SU-DHL-6 (cell line): ENCODE measurements around the gene YTHDF1.

Experiments used
- H2AFZ ChIP-seq: fragments of 200-600 bp; sonication (generic); 2 replicates; pipeline ENCODE4 v1.6.1; 2014; ENCODE audit warnings: low read depth, mild to moderate bottlenecking, moderate library complexity, mixed read lengths, antibody characterized with exemption, low read length; ENCODE audit not compliant: severe bottlenecking
- H3F3A ChIP-seq: fragments of 200-600 bp; shearing (Covaris generic); 2 replicates; pipeline ENCODE4 v1.6.0; 2016; ENCODE audit warnings: antibody characterized with exemption, mild to moderate bottlenecking; ENCODE audit not compliant: insufficient read depth
- H3K27ac ChIP-seq: fragments of 200-600 bp; sonication (generic); 2 replicates; pipeline ENCODE4 v1.5.1; 2016; ENCODE audit warnings: low read depth, mild to moderate bottlenecking, low read length, moderate library complexity, mixed read lengths
- H3K27me3 ChIP-seq: fragments of 200-600 bp; sonication (generic), shearing (Covaris generic); 2 replicates; pipeline ENCODE4 v1.6.0; 2014; ENCODE audit warnings: mild to moderate bottlenecking, low read length
- H3K36me3 ChIP-seq: fragments of 200-600 bp; sonication (generic); 2 replicates; pipeline ENCODE4 v1.6.1; 2014; ENCODE audit warnings: mild to moderate bottlenecking, low read length, mixed read lengths
- H3K4me2 ChIP-seq: fragments of 300-600, 200-600 bp; shearing (Covaris generic), sonication (generic); 2 replicates; pipeline ENCODE4 v1.6.0; 2014; ENCODE audit warnings: low read length, low read depth, mild to moderate bottlenecking; ENCODE audit not compliant: poor library complexity, severe bottlenecking
- H3K4me3 ChIP-seq: fragments of 200-600 bp; sonication (generic); 2 replicates; pipeline ENCODE4 v1.5.1; 2014; ENCODE audit warnings: antibody characterized with exemption, low read length, mild to moderate bottlenecking, mixed read lengths; ENCODE audit not compliant: insufficient read depth, poor library complexity, severe bottlenecking
- H3K79me2 ChIP-seq: fragments of 200-600 bp; sonication (generic); 2 replicates; pipeline ENCODE4 v1.6.1; 2014; ENCODE audit warnings: mild to moderate bottlenecking, low read length, moderate library complexity; ENCODE audit not compliant: insufficient read depth
- H3K9ac ChIP-seq: fragments of 200-600 bp; sonication (generic); 2 replicates; pipeline ENCODE4 v1.7.0; 2014; ENCODE audit warnings: mild to moderate bottlenecking, low read length
- H3K9me2 ChIP-seq: fragments of 200-600 bp; sonication (generic); replicated peaks from 2 replicates; pipeline ENCODE4 v1.6.1; 2014; ENCODE audit warnings: low read length; ENCODE audit not compliant: insufficient read depth
- H3K9me3 ChIP-seq: fragments of 200-600 bp; sonication (generic); 2 replicates; pipeline ENCODE4 v1.6.1; 2014; ENCODE audit warnings: low read length, mixed read lengths; ENCODE audit not compliant: insufficient read depth
- H4K20me1 ChIP-seq: fragments of 200-600 bp; sonication (generic); 2 replicates; pipeline ENCODE4 v1.6.1; 2014; ENCODE audit warnings: low read depth, mild to moderate bottlenecking, antibody characterized with exemption, low read length, moderate library complexity, mixed read lengths
- CTCF ChIP-seq: fragments of 200-600 bp; sonication (generic); IDR thresholded peaks from one replicate; pipeline ENCODE4 v1.5.1; 2017; ENCODE audit warnings: antibody characterized with exemption, mild to moderate bottlenecking, low read length, moderate library complexity; ENCODE audit not compliant: insufficient read depth, poor library complexity, severe bottlenecking
- EZH2phosphoT487 ChIP-seq: fragments of 200-600 bp; sonication (generic), shearing (Covaris generic); conservative IDR thresholded peaks from 2 replicates; pipeline ENCODE4 v1.6.1; 2018; ENCODE audit warnings: mild to moderate bottlenecking, antibody characterized with exemption, low read length, moderate library complexity, mixed read lengths

The YTHDF1 gene

GRCh38 chr20:63149531-63150192 lies 66.3 kb downstream of the YTHDF1 start:
- Histone ChIP-seq H3K79me2 (no peaks in the 10 kb centered on the region), H3K4me3 (no peak overlapping the region), H3K4me2 (no peak overlapping the region), H3F3A (no peaks in the 10 kb centered on the region), H3K9me3 (no peaks in the 10 kb centered on the region), H4K20me1 (no peaks in the 10 kb centered on the region), H3K36me3 (no peaks in the 10 kb centered on the region), H3K27ac (no peak overlapping the region), H3K9ac (no peak overlapping the region), H3K27me3 (no peaks in the 10 kb centered on the region), H2AFZ (no peak overlapping the region), H3K9me2 (no peaks in the 10 kb centered on the region)
- TF ChIP-seq EZH2phosphoT487 (no peak), CTCF (no peak)

GRCh38 chr20:63148696-63149095 lies 67.2 kb downstream of the YTHDF1 start:
- no peaks in the 10 kb centered on the region for H3K9me2 ChIP-seq
- H3K27me3 ChIP-seq, result no peaks in the 10 kb centered on the region
- no peaks in the 10 kb centered on the region for H3F3A ChIP-seq
- no peak overlapping the region for H3K4me2 ChIP-seq
- TF ChIP-seq CTCF, result no peak
- no peak for TF ChIP-seq EZH2phosphoT487
- H3K4me3 ChIP-seq, result no peak overlapping the region
- H3K79me2 ChIP-seq, result no peaks in the 10 kb centered on the region
- no peak overlapping the region for H3K27ac ChIP-seq
- no peak overlapping the region for H3K9ac ChIP-seq
- no peaks in the 10 kb centered on the region for H3K9me3 ChIP-seq
- H3K36me3 ChIP-seq, result no peaks in the 10 kb centered on the region
- no peaks in the 10 kb centered on the region for H4K20me1 ChIP-seq
- H2AFZ ChIP-seq, result no peak overlapping the region

- Histone ChIP-seq H2AFZ (no peak overlapping the region), H3K9me3 (no peaks in the 10 kb centered on the region), H3K9ac (no peak overlapping the region), H3K79me2 (no peaks in the 10 kb centered on the region), H3K4me3 (no peak overlapping the region), H3K27me3 (no peaks in the 10 kb centered on the region), H4K20me1 (no peaks in the 10 kb centered on the region), H3F3A (no peaks in the 10 kb centered on the region), H3K4me2 (no peak overlapping the region), H3K27ac (no peak overlapping the region), H3K9me2 (no peaks in the 10 kb centered on the region), H3K36me3 (no peaks in the 10 kb centered on the region)
- TF ChIP-seq CTCF (no peak), EZH2phosphoT487 (no peak)
These were observed 68.4 kb downstream of the YTHDF1 start for GRCh38 chr20:63147532-63147931.
